HK-2 (cell line): ENCODE results near the gene COL21A1.

ENCODE experiments used
- DNase-seq: peaks from one replicate; pipeline ENCODE4 v3.0.0-alpha.2; 2018; ENCODE audit not compliant: unreplicated experiment

COL21A1 gene

DNA sequence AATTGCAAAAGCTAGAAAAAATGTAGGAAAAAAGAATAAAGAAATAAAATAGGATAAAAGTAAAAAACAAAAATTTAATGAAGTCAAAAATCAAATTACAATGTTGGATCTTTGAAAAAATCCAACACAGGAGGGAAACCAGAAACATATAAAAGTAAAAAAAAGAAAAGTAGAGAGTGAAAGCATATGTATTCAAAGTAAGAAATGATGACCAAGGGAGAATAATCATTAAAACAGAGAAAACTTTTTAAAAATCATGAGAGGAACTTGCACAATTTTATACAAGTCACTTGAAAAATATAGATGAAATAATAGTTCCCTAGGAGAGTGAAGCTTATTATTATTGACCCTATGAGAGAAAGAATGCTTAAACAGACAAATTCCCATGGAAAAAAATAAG lies 138.2 kb downstream of the COL21A1 start:
- DNase-seq = no peak

DNA sequence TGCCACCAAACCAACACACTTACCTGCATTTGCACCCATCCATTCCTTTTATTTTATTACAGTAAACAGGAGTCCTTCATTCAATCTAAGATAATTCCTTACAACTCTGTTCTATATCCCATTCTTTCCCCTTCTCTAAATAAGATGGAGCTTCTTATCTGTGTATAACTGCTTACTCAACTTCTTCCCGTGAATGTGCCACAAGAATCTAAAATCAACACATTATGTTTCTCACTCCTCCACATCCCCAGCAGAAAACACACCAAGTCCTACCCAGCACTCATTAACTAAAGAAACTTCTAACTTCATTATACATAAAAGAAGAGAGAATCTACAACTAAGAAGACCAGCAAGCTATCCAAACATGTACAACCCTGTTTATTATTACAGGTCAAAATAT lies 141.1 kb downstream of the COL21A1 start:
- DNase-seq = no peak

DNA sequence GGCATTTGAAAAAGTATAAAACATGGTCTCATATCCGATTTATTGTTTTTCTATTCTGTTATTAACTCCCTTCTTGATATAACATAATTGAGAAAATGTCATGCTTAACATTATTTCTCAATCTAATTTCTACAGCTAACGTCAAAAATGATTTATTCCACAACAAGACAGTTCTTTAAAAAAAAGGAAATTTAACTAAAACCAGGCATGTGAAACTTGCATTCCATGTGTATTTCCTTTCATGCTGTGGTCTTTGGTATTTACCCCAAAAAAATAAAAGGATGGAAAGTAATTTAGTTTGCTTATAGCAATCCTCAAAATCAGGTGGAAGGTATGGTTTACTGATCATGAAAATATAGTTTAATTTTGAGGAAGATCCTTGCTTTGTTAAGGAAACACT lies 142.8 kb downstream of the COL21A1 start:
- DNase-seq = no peak

DNA sequence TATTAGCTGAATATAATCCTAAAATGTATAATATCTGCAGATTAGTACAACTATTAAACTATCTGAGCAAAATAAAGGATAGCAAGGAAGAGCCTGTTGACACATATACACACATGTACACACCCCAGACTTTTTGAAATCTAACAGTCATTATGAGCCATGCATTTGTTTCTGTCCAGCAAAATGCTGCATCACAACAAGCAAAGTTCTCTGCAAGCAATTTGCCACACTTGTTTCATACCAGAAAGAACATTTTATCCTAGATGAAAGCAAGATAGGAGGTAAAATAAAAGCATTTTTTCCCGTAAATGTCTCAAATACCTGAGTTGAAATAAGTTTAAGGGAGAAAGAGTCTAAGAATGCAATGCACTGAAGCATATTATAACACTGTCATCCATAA lies 145.2 kb downstream of the COL21A1 start:
- DNase-seq = no peak

DNA sequence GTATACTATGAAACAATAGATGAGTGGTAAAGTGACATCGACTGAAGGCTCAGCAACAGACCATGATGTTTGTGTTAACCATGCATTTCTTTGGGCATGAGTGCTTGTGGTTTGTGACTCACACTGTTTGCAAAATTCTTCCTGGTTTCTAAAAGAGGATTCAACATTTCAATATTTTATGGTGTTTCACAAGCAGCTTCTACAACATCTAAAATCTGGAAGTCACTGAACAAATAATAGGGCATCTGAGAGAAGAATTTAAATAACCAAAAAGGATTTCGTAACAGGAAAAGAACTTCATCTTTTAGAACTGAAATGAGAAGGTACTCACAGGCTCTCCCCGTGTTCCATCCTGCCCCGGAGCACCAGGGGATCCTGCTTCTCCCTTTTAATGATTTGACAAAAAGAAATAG lies 146.2 kb downstream of the COL21A1 start:
- peak; percentile 7 for DNase-seq

DNA sequence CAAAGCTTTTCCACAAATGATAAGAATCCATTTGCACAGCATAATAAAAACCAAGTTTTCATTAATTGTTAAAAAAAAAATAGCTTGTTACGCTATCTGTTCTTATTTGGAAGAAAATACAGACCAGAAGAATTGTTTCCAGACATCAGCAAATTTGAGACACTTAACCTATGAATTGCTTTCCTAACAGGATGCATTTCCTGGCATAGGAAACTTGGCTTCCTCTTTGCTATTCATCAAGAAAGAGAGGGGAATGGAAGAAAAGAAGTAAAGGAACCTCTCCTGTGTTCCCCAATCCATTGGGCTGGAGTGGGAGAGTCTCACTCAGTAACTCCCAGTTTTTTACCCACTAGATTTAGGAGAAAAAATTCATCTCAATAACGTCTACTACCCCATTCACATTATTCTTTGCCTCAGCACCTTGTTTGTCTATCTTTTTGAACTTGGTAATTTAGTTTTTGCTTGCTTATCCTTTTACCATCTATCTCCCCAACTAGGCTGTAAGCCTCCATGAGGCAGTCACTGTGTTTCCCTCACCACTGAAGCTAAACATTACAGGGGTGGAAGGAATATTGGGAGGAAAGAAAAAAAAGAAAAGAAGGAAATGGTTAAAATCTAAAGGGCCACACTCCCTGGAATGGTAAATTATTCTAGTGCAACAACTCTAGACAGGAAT lies 150.3 kb downstream of the COL21A1 start:
- DNase-seq = no peak

DNA sequence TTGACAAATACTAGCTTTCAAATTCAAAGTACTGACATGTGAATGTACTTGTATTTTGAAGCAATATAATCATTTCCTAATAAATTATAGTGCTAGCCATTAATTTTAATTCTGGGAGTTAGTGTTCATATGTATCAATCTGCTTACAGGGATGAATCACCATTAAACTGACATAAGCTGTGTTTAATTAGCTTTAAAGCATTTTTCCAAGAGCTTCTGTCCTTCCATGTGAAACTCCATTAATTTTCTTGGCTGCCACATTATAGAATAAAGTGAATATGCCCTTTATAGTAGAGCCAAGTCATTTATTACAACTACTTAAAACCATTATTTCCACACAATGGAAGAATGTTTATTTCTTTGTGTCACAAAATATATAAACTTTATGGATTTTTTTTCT lies 150.8 kb downstream of the COL21A1 start:
- no peak for DNase-seq

DNA sequence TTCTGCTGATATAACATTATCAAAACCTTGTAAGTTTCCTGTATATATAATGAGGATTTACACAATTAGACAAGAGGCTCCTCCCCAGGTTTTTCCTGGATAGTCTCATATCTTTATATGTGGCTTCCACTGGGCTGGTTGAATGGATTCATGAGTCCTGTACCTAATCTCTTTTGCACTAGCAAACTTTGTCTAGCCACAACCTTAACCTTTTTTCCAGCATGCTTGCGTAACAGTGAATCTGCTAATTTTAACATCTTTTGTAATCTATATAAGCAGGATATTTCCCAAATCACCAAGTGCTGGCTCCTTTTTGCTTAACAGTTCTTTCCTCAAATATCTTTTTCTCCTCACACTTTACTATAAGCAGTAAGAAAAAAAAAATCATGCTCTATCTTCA lies 153.6 kb downstream of the COL21A1 start:
- no peak for DNase-seq

DNA sequence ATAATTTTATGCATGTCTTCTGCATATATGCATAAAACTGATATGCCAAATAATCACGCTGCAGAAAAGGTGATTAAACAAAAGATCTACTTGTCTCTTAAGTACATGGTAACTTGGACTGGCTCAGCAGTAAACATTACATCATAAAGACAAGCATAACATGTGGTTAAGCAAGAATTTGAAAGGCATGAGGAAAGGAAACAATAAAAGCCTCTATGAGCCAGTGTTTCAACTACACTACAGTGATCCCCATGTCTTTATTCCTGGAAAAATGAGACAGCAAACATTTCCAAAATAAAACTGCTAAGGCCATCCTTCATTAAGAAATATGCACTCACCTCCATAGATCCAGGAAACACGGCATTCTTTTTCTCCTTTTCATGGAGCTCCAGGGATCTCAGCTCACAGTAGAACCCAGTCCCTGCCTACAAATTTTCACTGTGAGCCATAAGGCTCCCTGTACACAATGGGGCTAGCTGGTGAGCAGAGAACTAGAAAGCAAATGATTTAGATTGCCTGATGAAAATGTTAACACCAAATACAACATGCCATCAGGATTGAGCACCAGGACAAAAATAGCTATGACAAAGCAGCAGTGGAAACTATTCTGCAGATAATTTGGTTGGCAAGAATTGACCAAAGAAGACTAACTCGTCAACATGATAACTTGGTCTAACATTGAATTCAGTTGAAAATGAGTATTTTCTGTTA lies 156.1 kb downstream of the COL21A1 start:
- peak; percentile 2 for DNase-seq

DNA sequence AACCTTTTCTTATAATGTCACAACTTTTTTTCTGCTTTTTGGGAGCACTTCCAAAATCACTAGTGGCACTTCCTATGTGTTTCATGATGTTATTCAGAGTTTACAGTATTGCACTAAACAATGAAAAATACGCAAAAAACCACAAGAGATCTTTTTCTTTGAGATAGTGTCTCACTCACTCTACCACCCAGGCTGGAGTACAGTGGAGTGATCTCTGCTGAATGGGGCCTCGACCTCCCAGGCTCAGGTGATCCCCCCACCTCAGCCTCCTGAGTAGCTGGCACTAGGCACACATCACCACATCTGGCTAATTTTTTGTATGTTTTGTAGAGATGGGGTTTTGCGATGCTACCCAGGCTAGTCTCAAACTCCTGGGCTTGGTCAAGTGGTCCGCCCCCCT lies 158.7 kb downstream of the COL21A1 start:
- DNase-seq = no peak

DNA sequence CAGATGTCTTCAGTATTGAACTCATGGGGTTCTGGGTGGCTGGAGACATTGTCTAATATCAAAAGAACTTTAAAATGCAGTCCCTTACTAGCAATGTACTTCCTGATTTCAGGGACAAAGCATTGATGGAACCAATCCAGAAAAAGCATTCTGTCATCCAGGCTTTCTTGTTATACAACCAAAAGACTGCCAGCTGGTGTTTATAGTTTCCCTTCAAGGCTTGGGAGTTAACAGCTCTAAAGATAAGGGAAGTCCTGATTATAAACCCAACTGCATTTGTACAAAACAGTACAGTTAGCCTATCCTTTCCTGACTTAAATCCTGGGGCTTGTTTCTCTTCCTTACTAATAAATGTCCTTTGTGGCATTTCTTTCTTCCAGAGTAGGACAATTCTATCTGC lies 160.0 kb downstream of the COL21A1 start:
- no peak for DNase-seq

DNA sequence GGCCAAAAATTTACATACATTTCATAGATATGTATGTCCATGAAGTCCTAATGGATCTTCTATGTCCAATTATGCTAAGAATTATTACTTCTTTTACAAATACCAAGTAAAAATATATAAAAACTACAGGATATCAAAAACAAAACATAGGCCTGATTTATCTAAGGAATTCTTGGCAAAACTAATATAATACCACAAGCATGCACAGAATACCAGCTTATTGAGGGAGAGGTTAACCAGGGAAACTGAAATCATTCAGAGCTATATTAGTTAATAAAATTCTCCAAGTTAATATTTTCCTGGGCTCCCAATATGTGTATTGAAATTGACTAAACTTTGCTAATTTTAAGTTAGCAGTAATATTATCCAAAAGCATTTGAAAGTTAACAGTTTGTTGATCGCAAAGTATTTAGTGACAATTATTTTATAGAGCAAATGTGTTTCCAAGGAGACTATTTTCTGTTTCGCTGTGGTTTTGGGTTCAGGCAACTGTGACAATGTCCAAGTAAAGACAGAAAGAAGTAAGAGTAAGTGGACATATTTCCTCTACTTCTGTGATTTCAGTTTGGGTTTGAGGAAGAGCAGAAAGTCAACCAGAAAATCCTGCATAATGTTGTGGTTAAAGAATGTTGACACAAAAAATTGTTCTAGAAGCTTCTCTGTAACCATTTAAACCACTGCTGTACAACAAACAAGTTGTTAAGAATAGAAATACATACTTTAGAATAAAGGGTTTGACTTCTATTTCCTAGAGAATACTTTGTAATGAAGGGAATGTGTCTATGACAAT lies 167.4 kb downstream of the COL21A1 start:
- no peak for DNase-seq

DNA sequence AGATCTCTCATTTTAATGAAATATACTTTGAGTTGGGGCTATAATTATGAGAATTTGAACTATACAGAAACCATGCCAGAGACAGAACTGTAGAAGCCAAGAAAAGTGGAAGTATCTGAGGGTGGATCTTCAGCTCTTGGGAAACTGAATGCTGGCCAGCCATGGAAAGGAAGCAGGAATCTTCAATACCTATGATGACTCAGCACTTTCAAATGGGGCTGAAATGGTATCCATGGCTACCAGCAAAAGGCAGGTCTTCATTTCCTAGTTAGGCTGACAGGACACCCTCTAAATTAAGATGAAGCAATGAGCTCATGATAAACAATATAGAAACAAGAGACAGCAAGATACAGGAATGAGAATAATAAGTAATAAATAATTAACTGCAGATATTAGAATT lies 171.3 kb downstream of the COL21A1 start:
- DNase-seq = no peak

DNA sequence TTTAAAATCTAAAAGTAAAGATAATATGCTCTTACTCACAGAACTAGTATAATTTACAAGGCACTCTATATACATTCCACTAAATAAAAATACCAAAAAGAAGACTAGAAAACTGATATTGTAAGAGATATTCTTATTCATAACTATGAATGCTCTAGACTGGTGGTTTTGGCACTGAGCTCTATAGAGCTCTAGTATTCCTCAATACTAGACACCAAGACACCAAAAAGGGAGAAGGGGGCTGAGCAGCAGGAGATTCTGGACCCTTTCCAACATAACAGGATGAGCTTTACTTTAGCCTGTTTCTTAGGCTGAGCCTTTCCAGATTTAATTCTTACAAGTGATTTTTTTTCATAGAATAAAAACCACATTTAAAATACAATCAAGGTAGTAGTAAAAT lies 173.6 kb downstream of the COL21A1 start:
- DNase-seq = no peak

DNA sequence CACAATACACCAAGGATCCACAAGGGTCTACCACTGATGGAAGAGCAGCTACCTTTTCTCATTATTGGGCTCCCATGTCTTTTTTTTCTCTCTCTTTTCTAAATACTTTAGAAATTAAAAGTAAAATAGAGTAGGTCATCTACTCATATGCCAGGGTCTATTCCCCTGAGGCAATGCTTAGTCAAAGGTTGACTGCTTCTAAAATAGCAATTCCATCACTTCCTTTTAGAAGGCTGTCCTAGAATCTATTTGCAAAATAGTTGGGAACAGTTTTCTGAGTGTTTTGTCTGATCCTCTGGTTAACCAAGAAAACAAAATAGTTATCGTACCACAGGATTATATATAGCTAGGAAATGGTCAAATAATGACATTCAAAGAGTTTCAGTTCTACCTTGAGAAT lies 174.1 kb downstream of the COL21A1 start:
- no peak for DNase-seq

DNA sequence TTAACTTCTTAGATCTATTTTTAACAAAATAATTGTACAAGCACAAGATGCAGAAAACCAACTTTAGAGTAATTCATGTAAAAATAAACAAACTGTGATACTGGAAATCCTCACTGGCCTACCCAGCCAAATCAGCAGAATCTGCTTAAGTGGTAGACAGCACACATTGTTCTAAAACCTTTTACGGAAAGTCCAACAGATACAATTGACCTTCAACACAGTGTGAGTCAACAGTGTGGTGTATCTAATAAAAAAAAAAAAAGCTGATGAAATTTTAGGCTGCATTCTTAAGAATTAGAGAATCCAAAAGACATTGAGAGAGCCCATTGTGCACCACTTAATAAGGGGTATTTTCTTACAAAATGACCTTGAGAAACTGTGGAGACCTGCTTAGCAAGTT lies 174.5 kb downstream of the COL21A1 start:
- no peak for DNase-seq

DNA sequence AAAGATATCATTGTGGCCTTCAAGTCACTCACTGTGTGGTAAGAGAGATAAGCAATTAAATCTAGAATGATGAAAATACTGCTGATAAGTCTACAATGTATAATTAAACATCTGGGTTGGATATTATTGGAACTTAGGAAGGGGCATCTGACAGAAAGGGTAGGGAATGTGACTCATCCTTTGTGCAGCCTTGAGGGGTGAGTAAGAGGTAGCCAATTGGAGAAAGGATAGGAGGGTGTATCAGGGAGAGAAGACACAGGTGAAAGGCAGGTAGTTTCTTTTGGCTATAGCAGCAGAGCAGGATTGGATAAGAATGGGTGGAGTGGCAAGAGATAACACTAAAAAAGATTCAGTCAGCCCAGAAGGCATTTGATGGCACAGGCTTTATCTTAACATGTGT lies 182.0 kb downstream of the COL21A1 start:
- DNase-seq = no peak

DNA sequence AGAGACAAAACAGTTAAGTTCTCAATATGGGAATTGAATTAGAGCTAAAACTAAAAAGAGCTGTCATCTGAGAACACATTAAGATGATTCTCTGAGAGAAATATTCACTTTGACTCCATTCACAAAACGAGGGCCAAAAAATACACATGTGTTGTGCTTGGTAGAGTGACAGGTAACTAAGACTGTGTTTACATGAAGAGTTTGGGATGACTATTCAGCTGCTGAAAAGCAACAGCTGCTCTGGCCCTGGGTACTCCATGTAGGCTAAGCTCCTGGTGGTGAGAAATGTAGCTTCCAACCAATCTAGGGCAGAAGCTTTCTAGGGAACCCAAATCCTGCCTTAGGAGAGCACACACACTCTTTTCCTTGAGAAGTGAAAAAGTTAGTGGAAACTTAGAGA lies 184.5 kb downstream of the COL21A1 start:
- DNase-seq = no peak

DNA sequence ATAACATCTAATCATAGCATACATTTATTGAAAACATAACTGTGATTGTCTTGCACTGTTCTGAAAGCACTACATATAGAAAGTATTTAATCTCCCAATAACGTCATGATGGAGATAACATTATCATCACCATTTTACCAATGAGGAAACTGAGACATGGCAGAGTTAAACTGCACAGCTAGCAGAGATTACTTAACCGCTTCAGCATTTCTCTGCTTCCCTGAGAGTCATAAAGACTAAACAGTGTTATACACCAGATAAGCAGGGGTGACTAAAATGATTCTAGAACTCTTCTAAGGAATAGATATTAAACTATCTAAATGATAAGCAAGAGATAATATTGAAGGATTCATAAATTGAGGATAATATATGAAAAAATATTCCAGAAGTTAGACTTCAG lies 188.7 kb downstream of the COL21A1 start:
- no peak for DNase-seq

DNA sequence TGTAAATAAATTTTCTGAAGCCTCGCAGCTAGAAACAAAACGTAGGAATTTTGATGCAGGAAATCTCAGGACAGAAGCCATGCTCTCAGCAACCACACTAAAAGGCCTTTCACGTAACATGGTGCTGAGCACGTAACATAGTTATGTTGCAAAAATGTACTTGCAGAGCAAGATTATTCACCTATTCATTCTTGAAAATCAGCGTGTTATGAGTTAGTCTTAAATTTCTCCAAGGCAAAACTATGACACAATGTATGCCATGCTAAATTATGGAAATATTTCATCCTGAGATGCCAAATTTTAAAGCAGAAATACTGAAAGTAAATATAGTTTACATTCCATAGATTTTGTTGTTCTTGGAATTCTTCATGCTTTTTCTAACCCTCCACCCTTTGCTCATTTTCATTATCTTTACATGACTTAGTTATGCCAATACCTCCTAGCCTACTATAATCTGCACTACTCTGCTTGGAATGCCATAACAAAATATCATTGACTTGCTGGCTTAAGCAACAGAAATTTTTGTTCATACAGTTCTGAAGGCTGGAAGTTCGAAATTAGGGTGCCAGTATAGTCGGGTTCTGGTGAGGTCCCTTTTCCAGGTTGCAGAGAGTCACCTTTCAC lies 192.2 kb downstream of the COL21A1 start:
- DNase-seq = no peak

DNA sequence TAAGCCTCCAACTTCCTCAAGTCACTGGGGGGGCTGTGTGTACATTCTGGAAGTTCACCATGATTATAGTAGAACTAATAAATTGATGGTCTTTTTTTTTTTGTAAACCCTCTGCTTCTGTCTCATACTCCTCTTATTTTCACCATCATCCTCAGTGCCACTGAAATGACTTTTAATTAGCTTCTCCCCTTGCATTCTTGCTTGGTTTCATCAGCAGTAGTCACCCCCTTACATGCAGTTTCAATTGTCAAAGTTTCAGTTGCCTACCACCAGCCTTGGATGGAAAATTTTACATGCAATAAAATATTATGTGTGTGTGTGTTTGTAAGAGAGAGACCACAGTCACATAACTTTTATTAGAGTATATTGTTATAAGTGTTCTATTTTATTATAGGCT lies 196.2 kb downstream of the COL21A1 start:
- DNase-seq = no peak

DNA sequence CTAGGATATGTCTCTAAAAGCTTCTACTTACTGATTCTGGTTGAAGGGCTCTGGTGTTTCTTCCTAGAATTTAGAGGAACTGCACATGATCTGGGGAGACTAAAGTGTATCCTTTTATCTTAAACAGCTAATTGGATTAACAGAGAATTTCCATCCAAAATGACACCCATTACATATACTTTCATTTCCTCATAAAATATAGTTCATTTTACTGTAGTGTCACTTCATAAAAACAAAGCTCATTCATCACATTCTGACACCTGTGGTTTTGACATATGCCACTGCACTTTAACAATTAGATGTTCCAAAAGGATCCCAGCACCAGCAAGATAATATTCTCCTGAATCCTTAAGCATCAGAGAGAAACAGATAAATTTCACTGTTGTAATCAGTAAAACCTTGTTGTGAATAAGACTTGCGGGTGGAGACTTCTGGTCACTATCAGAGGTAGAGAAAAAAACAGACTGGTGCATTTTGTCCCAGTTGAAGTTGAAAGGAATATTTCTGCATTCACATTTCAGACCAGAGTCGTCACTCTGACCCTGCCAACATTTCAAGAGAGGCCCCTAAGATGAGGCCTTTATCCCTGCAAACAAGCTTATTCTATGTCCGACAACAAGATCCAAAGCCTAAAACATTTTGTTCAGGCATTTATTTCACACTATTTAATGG lies 196.7 kb downstream of the COL21A1 start:
- DNase-seq = no peak
